Muscle of leg (tissue), 11 donors: ENCODE results near the gene MYO1D. TPM values are rescaled to one million over a fixed set of nuclear protein-coding genes. Genes with fewer than 3 reads are reported as not detected.

Source experiments
- DNase-seq: peaks from one replicate; pipeline ENCODE4 v3.0.0; 2013
- H3K27ac ChIP-seq: one replicate; pipeline ENCODE4 v1.5.1; 2013; ENCODE audit warnings: mild to moderate bottlenecking, low read length, control low read depth
- H3K27me3 ChIP-seq: one replicate; pipeline ENCODE4 v1.6.1; 2013; ENCODE audit warnings: low read length; ENCODE audit not compliant: control insufficient read depth, insufficient read depth
- H3K36me3 ChIP-seq: one replicate; pipeline ENCODE4 v1.6.1; 2013; ENCODE audit warnings: low read length; ENCODE audit not compliant: control insufficient read depth, insufficient read depth
- H3K4me1 ChIP-seq: one replicate; pipeline ENCODE4 v1.6.1; 2013; ENCODE audit warnings: low read length; ENCODE audit not compliant: control insufficient read depth, insufficient read depth
- H3K4me3 ChIP-seq: one replicate; pipeline ENCODE4 v1.5.1; 2013; ENCODE audit warnings: low read length, control low read depth
- H3K9me3 ChIP-seq: replicated peaks from 2 replicates; pipeline ENCODE4 v1.6.1; 2013; ENCODE audit warnings: low read depth, low read length; ENCODE audit not compliant: control insufficient read depth
- WGBS: methylation state at CpG from one replicate; pipeline ENCODE4 v1.1.5; 2013; ENCODE audit warnings: missing lambda C conversion rate; ENCODE audit not compliant: insufficient coverage; 5-methylcytosine and 5-hydroxymethylcytosine counted together
- polyA plus RNA-seq, 8 donors: library from polyadenylated mRNA; unstranded; fragments of 120-200 nt; gene quantifications; one replicate each; pipeline versions ENCODE4 v1.2.1 to v1.2.3, GENCODE V29; 2013; ENCODE audit warnings: inconsistent platforms in 1 of 8, low replicate concordance in 1 of 8; ENCODE audit not compliant: insufficient read length in 8 of 8, insufficient read depth in 1 of 8
- total RNA-seq: library from RNA; stranded (reverse); fragments of 120-200 nt; gene quantifications from one replicate; pipeline ENCODE4 v1.2.4, GENCODE V29; 2013

Gene MYO1D
- total and polyA plus RNA-seq, 9 donors, result 4.2 to 10.2 (median 5.4) TPM

DNA sequence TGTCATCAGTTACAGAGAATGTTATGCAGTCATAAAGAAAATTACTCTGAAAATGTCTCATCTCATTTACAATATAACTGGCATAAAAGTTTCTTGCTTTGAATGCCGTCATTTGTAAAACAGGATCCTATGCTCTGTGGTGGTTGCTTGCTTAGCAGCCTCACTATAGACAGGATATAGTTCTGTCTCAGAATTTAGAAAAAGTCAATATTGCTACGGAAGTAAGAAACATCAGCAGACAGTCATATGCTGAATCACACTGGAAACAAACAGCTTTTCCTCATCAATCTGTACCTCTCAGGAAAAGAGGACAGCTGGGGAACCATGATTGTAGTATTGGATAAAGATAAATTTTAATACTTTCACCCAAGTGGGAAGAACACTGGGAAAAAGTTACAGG, 105.5 kb downstream of the MYO1D start:
- Histone ChIP-seq H3K27me3 (no peaks in the 10 kb centered on the region), H3K4me1 (no peaks in the 10 kb centered on the region), H3K4me3 (no peak overlapping the region), H3K9me3 (no peaks in the 10 kb centered on the region), H3K27ac (no peak overlapping the region), H3K36me3 (no peaks in the 10 kb centered on the region)
- no CpG with 5 or more reads among the region's 2 CpGs for WGBS
- no peak for DNase-seq

DNA sequence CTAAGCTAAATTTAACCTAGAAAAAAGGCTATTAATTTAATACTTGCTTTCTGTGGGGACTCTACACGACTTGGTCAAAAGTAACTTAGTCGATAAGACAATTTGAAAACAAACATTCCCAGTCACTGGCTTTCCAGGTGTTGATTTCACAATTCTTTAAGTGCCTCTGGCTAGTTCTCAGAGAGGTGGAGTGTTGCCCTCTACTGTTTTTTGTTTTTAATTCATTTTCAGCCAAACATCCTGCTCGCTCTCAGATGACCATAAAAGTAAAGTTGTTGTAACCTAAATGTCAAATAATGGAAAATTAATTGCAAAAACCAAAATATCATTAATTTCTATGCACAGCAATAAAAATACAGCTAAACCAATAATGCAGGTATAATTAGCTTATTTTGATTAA, 107.1 kb downstream of the MYO1D start:
- no peak for DNase-seq
- Histone ChIP-seq H3K4me3 (no peak overlapping the region), H3K27ac (no peak overlapping the region), H3K36me3 (no peaks in the 10 kb centered on the region), H3K27me3 (no peaks in the 10 kb centered on the region), H3K9me3 (no peaks in the 10 kb centered on the region), H3K4me1 (no peaks in the 10 kb centered on the region)
- WGBS, result no CpG with 5 or more reads among the region's 3 CpGs

DNA sequence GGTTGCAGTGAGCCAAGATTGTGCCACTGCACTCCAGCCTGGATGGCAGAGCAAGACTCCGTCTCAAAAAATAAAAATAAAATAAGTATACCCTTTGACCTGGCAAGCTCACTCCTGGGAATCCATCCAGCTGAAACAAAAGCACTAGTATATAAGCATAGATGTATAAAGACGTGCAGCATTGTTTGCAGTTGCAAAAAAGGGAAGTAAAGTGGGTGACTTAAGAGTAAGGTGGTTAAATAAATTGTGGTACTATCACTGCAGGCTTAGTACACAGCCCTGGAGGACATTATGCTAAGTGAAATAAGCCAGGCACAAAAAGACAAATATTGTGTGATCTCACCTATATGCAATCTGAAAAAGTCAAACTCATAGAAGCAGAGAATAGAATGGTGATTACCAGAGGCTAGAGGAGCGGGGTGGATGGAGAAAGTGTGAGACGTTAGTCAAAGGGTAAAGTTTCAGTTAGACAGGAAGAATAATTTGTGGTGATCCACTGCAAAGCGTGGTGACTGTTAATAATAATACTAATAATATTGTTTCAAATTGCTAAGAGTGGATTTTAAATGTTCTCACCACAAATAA, 113.0 kb downstream of the MYO1D start:
- DNase-seq, result no peak
- Histone ChIP-seq H3K36me3 (no peaks in the 10 kb centered on the region), H3K4me1 (no peaks in the 10 kb centered on the region), H3K27ac (no peak overlapping the region), H3K9me3 (no peaks in the 10 kb centered on the region), H3K27me3 (no peaks in the 10 kb centered on the region), H3K4me3 (no peak overlapping the region)
- 0% methylated on average over 1 of the region's 5 CpGs for WGBS

DNA sequence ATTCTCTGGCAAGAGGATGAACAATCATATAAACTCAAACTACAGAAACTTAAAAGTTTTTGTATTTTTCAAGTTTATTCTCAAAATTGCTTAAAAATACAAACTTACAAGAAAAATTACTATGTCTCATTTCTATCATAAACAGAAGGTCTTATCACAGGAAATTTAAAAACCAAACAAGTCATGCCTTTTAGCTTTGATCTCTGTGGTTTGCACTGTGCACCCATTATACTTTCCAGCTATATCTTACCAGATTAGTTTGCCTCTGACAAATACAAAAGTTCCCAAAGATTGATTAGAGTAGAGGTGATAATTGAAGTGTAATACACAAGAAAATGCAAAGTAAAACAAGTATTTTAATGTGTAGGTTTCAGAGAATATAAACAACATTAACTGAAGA, 117.4 kb downstream of the MYO1D start:
- H3K27ac ChIP-seq, result no peak overlapping the region
- no peak for DNase-seq
- H3K4me3 ChIP-seq, result no peak overlapping the region
- no peaks in the 10 kb centered on the region for H3K4me1 ChIP-seq
- no peaks in the 10 kb centered on the region for H3K36me3 ChIP-seq
- H3K9me3 ChIP-seq, result no peaks in the 10 kb centered on the region
- H3K27me3 ChIP-seq, result no peaks in the 10 kb centered on the region

DNA sequence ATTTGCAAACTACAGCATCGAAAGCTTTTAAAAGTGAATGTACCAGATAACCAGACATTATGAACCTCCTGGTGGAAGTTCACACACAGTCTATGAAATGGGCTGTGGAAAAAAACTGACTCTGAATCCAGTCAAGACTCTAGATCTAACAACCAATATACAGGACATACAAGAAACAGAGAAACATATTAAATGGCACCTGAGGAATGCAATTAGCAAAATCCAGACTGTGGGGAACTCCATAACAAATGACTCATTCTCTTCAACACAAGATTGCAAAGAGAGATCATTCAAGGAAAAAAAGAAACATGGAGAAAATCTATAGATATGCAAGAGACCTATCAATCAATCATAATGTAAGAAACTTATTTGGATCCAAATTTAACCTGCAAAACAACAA, 119.0 kb downstream of the MYO1D start:
- no CpG with 5 or more reads among the region's 1 CpG for WGBS
- Histone ChIP-seq H3K27ac (no peak overlapping the region), H3K27me3 (no peaks in the 10 kb centered on the region), H3K4me3 (no peak overlapping the region), H3K4me1 (no peaks in the 10 kb centered on the region), H3K9me3 (no peaks in the 10 kb centered on the region), H3K36me3 (no peaks in the 10 kb centered on the region)
- no peak for DNase-seq

DNA sequence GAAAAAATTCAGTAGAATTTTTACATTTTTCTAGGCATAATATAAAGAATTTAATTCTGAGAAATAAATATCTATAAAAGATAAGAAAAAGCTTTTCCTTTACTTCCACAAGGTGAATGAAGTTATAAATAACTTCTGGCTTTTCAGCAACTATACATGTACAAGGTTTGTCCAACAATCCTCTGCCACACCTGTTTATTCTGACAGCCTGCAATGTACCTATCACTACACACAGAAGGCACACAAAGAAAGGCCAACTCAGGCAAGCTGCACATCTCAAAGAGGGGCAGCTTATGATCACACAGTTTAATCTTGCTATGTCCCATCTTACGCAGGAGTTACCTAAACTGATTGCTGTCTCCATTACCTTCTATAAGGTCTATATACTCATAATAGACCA, 120.2 kb downstream of the MYO1D start:
- no peak for DNase-seq
- no peaks in the 10 kb centered on the region for H3K4me1 ChIP-seq
- H3K27ac ChIP-seq, result no peak overlapping the region
- H3K27me3 ChIP-seq, result no peaks in the 10 kb centered on the region
- H3K9me3 ChIP-seq, result no peaks in the 10 kb centered on the region
- H3K4me3 ChIP-seq, result no peak overlapping the region
- WGBS, result no CpG with 5 or more reads among the region's 1 CpG
- no peaks in the 10 kb centered on the region for H3K36me3 ChIP-seq

DNA sequence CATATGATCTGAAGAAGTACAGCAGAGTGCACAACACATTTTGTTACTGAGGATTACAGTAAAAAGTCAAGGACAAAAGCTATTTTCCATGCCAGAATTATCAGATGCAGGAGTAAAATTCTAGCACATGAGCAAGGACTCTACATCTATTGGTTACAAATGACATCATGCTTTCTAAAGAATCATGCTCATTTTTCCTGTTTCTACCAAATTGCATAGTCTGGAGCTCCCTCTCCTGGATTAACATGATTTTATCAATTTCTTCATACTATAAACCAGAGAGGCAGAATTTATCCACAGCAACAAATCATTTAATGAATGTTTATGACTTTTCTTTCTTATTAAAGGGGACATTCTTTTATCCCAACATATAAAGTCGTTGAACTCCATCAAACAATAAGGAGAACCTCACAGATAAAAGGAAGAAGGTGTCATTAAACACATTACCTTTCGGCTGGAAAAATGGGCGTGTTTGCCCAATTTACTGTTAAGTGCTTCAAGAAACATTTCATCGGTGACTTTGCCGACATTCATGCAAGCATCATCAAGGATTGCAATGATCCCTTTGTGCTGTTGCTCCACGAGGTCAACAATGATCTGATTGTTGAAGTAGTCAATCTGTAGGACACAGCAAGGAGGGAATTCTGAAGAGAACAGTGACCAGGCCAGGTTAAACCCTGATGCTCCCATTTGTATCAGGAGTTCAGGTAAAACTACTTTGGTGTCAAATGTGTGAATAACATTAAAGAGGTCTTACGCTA, 121.7 kb downstream of the MYO1D start:
- no peaks in the 10 kb centered on the region for H3K36me3 ChIP-seq
- H3K9me3 ChIP-seq, result no peaks in the 10 kb centered on the region
- H3K27me3 ChIP-seq, result no peaks in the 10 kb centered on the region
- peak; percentile 90 for DNase-seq
- no peaks in the 10 kb centered on the region for H3K4me1 ChIP-seq
- 78% methylated on average over 3 of the region's 7 CpGs for WGBS
- no peak overlapping the region for H3K4me3 ChIP-seq
- no peak overlapping the region for H3K27ac ChIP-seq

DNA sequence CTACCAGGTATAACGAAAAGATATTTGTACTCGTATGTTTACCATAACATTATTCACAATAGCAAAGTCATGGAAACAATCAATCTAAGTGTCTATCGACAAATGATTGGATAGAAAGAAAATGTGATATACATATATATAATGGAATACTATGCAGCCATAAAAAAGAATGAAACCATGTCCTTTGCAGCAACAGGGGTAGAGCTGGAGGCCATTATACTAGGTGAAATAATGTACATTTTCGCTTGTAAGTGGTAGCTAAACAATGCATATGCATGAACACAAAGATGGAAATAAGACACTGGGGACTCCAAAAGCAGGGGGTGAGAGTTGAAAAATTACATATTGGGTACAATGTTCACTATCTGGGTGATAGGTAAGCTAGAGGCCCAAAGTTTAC, 124.0 kb downstream of the MYO1D start:
- Histone ChIP-seq H3K27me3 (no peaks in the 10 kb centered on the region), H3K4me3 (no peak overlapping the region), H3K4me1 (no peaks in the 10 kb centered on the region), H3K9me3 (no peaks in the 10 kb centered on the region), H3K27ac (no peak overlapping the region), H3K36me3 (no peaks in the 10 kb centered on the region)
- DNase-seq, result no peak
- WGBS, result 83% methylated on average over 1 of the region's 4 CpGs

DNA sequence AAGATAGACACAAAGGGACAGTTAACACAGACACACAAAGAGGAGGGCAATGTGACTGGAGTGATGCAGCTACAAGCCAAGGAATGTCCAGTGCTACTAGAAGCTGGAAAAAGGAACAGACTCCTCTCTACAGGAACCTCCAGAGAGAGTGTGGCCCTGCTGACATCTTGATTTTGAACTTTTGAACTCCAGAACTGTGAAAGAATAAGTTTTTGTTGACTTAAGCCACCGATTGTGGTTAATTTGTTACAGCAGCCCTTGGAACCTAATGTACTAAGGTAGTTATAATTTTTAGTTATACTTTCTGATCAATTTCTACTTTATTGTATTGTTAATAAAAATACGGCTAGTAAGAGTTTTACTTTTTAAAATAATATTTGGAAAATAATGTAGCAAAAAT, 129.1 kb downstream of the MYO1D start:
- Histone ChIP-seq H3K36me3 (no peaks in the 10 kb centered on the region), H3K27ac (no peak overlapping the region), H3K4me3 (no peak overlapping the region), H3K4me1 (no peaks in the 10 kb centered on the region), H3K27me3 (no peaks in the 10 kb centered on the region), H3K9me3 (no peaks in the 10 kb centered on the region)
- DNase-seq, result no peak
- no CpG with 5 or more reads among the region's 2 CpGs for WGBS

DNA sequence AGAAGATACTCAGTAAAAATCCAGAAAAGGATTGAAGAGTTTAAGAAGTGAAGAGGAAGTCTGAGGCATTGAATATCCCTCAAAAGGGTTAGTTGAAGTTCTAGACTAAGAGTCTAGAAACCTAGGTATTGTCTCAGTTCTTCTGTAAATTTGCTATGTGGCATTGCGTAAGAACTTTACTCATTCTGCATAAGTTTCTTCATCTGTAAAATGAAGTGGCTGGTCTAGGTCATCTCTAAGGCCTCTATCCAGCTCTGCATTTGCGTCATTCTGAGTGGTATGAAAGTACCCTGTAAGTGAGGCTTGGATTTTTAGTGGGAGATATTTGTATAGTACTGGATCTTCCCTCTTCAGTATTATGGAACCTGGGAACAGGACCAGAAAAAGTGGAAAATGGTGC, 130.2 kb downstream of the MYO1D start:
- no CpG with 5 or more reads among the region's 2 CpGs for WGBS

DNA sequence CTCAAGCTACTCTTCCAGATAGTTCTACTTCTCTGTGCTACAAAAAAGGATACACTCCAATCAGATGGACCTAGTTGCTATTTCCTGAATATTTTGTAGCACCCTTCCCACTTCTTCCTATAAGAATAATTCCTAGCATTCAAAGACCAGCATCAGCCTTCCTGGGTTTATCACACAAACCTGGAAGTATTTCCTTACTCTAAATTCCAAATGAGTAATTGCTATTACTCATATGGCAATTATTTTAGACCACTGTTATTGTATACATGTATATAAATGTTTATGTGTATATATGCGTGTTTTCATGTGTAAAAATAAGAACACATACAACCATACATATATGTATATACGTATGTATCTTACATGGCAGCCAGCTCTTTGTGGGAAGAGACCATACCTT, 130.6 kb downstream of the MYO1D start:
- WGBS, result no CpG with 5 or more reads among the region's 2 CpGs

More for the DNA sequence above, 130.2 kb downstream of the MYO1D start:
- DNase-seq, result no peak
- Histone ChIP-seq H3K4me3 (no peak overlapping the region), H3K9me3 (no peaks in the 10 kb centered on the region), H3K27ac (no peak overlapping the region), H3K27me3 (no peaks in the 10 kb centered on the region), H3K36me3 (no peaks in the 10 kb centered on the region), H3K4me1 (no peaks in the 10 kb centered on the region)

More for the DNA sequence above, 130.6 kb downstream of the MYO1D start:
- H3K27ac ChIP-seq, result no peak overlapping the region
- H3K27me3 ChIP-seq, result no peaks in the 10 kb centered on the region
- H3K4me3 ChIP-seq, result no peak overlapping the region
- DNase-seq, result no peak
- H3K4me1 ChIP-seq, result no peaks in the 10 kb centered on the region
- H3K9me3 ChIP-seq, result no peaks in the 10 kb centered on the region
- no peaks in the 10 kb centered on the region for H3K36me3 ChIP-seq
